GM23248 (cell line): ENCODE results near the gene PALD1.

ENCODE experiments used
- EZH2 ChIP-seq: fragments of 200-600 bp; sonication (generic); IDR thresholded peaks from 2 replicates; pipeline ENCODE4 v1.6.1; 2018; ENCODE audit warnings: antibody characterized with exemption, mild to moderate bottlenecking; ENCODE audit not compliant: insufficient read depth, poor library complexity, severe bottlenecking
- EZH2phosphoT487 ChIP-seq: fragments of 200-600 bp; sonication (generic); IDR thresholded peaks from 2 replicates; pipeline ENCODE4 v1.6.1; 2018; ENCODE audit warnings: antibody characterized with exemption, moderate library complexity, mild to moderate bottlenecking, low read depth; ENCODE audit not compliant: insufficient read depth

GRCh38 chr10:70550459-70550858 lies 71.9 kb downstream of the PALD1 start:
- no peak for TF ChIP-seq EZH2phosphoT487
- no peak for TF ChIP-seq EZH2
